ENCODE results near the gene HBG1.

The HBG1 gene

DNA sequence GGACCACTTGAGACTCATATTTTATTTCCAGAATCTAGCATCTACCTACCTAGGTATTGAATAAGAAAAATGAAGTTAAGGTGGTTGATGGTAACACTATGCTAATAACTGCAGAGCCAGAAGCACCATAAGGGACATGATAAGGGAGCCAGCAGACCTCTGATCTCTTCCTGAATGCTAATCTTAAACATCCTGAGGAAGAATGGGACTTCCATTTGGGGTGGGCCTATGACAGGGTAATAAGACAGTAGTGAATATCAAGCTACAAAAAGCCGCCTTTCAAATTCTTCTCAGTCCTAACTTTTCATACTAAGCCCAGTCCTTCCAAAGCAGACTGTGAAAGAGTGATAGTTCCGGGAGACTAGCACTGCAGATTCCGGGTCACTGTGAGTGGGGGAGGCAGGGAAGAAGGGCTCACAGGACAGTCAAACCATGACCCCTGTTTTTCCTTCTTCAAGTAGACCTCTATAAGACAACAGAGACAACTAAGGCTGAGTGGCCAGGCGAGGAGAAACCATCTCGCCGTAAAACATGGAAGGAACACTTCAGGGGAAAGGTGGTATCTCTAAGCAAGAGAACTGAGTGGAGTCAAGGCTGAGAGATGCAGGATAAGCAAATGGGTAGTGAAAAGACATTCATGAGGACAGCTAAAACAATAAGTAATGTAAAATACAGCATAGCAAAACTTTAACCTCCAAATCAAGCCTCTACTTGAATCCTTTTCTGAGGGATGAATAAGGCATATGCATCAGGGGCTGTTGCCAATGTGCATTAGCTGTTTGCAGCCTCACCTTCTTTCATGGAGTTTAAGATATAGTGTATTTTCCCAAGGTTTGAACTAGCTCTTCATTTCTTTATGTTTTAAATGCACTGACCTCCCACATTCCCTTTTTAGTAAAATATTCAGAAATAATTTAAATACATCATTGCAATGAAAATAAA lies 24.8 kb downstream of the HBG1 start:
- DNase-seq, result no peak

- DNase-seq, result no peak
Measured at GRCh38 chr11:5223686-5224085, 26.0 kb downstream of the HBG1 start.

DNA sequence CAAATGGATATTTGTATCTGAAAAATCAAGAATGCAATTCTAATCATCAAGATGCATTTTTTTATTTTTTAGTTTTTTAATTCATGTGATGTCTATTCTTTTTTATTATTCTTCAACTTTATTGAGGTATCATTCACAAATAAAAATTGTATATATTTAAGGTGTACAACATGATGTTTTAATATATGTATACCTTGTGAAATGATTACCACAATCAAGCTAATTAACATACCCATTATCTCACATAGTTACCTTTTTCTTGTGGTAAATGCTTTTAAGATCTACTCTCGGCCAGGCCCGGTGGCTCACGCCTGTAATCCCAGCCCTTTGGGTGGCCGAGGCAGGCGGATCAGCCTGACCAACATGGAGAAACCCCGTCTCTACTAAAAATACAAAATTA lies 26.5 kb downstream of the HBG1 start:
- DNase-seq, result no peak

DNA sequence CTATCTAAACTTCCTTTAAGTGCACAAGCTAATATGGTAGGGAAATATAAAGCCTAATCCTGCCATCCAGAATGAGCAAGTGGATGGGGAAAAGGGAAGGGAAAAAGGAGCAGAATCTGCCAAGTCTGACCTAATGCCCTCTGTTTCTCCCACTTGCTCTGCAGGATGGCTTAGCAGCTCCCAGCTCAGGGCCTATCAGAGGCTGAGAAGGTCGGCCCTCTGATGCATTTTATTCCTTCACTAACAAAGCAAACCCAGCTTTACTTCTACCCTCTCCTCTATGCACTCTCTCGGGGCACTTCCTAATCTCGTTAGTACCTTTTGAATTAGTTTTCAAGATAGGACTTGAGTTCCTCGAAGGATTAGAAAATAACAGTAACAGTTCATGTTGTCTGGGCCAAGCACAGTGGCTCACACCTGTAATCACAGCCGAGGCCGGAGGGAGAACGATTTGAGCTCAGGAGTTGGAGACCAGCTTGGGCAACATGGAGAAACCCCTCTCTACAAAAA lies 39.2 kb downstream of the HBG1 start:
- DNase-seq, result no peak

GRCh38 chr11:5204787-5205186 lies 44.9 kb downstream of the HBG1 start:
- peak; percentile 3 for DNase-seq

DNA sequence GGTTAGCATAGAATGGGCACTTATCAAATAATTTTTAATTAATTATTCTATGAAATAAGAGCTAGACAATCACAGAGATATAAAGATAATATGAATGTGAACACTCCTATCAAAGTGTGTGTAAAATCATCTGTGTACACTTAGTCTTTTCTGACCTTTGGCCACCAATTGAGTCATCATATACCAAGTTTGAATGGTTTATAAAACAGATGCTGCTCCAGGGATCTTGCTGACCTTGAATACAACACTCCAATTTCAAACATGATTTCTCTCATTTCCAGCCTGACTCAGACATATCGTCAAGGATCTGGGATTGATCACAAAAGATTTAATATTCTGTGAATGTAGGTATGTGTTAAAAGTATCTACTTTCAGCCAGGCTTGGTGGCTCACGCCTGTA lies 46.3 kb downstream of the HBG1 start:
- no peak for DNase-seq

- DNase-seq, result no peak
Measured at GRCh38 chr11:5200582-5200981, 49.1 kb downstream of the HBG1 start, which contains the start of gene OR51V1. Gene OR51V1 (minus strand): TSS chr11:5200682. CDS start chr11:5200682, 0 bp downstream.

DNA sequence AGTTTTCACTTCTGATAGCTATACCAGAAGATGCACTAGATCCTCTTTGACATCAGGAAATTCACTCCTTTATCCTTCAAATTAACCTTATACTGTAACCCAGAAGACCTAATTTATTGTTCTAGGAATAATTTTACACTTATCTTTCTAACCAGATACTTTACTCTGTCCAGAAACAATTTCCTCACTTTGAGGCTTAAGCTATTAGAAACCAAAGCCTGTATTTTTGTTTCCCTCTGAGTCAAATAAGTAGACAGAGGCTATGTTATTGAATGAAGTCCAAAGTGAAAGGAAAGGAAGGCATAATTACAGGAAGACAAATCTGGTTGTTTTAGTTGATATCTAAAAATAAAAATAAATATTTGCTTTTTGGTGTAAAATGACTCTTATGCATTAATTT lies 51.4 kb downstream of the HBG1 start:
- no peak for DNase-seq

Measured in NCI-H774 (cell line).